Fibroblast of skin of right quadriceps (primary cell): Measurements from ENCODE around the gene IGSF21.
"Not testable (repeated sequence)": the region's sequence is repeated elsewhere in the genome, so short reads cannot be mapped to it uniquely, and the experiment has no call there.

Source experiments
- DNase-seq: peaks from one replicate; pipeline ENCODE4 v3.0.0-alpha.2; 2013

IGSF21 gene

GRCh38 chr1:18340158-18340764, 232.7 kb downstream of the IGSF21 start:
- DNase-seq, result no peak

- no peak for DNase-seq
Measured at GRCh38 chr1:18340787-18341186, 233.2 kb downstream of the IGSF21 start.

DNA sequence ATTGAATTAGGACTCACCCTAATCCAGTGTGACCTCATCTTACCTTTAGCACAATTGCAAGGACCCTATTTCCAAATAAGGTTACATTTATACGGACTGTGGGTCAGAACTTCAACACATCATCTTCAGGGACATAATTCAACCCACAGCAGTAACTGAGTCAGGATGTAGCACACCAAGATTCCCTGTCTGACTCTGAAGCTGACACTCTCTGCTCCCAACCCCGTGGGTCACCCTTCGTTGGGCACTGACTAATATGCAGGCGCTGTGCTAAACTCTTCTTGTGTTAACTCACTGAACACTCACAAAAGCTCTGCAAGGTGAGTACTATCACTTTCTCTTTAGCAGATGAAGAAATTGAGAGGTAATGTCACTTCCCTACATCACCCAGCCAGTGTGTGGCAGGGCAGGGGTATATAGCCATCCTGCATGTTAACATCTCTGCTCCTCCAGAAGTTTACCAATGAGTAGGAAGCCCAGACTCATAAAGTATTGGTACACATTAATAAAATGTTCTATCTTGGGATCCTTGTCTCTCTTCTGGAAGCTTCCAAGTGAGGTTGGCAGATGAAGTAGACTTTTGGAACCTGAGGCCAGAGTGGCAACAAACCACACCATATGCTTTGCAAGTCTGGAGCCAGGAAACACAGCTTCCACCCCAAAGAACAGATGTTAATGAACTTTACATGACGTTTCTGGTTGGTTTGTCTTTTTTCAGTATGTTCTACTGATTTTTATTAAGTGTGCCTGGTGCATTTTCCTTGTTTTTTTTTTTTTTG, 233.9 kb downstream of the IGSF21 start:
- no peak for DNase-seq

- DNase-seq, result no peak
Measured at GRCh38 chr1:18342744-18343143, 235.1 kb downstream of the IGSF21 start.

DNA sequence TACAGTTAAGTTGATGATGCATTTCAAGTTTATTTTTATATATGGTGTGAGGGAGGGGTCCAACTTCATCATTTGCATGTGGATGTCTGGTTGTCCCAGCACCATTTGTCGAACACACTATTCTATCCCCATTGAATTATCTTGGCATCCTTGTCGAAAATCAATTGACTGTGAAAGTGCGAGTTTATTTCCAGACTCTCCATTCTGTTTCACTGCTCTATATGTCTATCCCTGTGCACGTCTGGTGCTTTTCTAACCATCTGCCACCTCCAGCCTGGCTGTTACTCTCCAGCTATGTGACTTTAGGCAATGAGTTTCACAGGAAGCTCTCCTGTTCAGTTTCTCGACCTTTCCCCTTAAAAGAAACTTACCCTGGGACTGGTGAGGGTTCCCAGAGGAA, 236.0 kb downstream of the IGSF21 start:
- DNase-seq, result no peak

DNA sequence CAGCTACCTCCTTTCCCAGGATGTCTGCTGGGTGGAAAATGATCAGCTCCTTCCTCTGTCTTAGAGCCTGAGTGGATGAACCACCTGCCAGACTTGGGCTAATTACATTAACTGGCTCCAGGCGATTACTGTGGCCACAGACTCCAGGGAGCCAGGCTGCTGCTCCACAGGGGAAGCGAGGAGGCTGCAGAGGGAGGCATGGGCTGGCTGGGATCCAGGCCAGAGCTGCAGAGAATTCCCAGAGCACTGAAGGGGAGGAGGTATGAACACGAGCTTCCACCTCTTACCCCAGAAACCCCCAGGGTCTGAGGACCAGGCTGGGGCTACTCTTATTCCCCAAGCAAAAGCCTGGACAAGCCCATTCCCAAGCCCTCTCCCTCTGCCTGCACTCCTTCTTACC, 237.2 kb downstream of the IGSF21 start:
- DNase-seq, result no peak

DNA sequence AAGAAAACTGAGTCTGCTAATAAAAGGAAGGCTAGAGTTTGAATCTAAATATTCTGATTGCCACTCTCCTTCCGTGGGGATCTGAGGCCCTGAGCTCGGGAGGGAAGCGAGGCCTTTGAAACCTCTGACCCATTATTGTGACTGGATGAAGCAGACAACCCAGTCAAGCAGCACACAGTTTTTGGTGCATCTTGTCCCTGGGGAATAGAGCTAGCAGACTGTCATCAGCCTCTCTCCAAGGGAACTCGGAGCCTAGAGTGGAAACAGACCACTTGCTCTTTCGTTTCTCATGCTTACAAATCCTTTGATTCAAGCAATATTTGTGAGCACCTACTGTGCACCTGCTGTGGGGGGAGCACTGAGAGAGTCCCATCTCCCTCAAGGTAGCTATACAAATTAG, 240.0 kb downstream of the IGSF21 start:
- DNase-seq, result no peak

DNA sequence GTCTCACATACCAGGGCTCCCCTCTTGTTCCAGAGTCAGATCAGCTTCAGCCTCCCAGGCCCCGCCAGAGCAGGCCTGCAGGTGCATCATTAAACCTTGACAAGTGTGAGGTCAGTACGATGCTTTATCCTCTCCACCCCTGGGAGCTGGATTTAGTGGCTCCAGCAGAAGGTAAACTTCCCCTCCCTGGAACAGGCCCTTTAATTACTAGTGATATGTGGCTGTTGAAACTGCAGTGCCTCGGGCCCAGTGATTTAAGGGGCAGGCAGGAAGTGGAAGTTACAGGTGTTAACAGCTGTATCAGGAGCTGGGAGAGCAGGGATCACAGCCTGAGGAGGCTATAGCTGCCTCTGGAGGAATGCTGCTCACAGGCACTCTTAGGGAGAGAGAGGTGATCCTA, 240.8 kb downstream of the IGSF21 start:
- no peak for DNase-seq

DNA sequence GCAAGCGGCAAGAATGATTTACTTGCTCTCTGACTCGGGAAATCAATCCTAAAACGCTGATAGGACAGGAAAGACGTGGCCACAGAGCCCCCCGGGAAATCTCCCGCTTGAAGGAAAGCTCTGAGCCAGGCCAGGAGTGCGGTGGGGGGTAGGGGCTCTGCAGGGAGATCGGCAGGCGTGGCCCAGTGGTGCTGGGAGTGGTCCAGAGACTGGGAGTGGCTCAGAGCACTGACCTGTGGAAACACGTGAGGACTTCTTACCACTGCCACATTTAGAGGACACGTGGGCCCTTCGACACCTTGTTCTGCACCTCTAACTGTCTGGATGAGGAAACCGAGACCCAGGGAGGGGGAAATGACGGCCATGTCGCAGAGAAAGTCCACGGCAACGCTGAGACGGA, 243.1 kb downstream of the IGSF21 start:
- no peak for DNase-seq

- DNase-seq, result no peak
Measured at GRCh38 chr1:18351735-18352134, 244.1 kb downstream of the IGSF21 start.

GRCh38 chr1:18352636-18353265, 245.2 kb downstream of the IGSF21 start:
- DNase-seq, result no peak

DNA sequence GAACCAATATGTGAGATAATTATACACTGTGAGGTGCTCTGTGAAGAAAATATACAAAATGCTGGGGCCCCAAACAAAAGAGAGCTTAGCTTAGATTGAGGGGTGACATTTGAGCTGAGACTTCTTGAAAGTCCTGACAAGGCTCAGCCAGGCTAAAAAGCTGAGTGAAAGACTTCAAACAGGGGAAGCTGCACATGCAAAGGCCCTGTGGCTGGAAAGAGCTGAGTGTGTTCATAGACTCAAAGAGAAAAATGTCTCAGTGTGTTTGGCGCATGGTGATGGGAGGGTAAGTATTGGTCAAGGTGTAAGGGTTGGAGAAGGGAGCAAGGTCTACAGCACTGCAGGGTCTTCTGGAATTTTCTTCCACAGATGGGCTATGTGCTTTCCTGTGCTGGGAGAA, 245.9 kb downstream of the IGSF21 start:
- no peak for DNase-seq

GRCh38 chr1:18353992-18354391, 246.4 kb downstream of the IGSF21 start:
- DNase-seq, result no peak

GRCh38 chr1:18354612-18355011, 247.0 kb downstream of the IGSF21 start:
- no peak for DNase-seq

DNA sequence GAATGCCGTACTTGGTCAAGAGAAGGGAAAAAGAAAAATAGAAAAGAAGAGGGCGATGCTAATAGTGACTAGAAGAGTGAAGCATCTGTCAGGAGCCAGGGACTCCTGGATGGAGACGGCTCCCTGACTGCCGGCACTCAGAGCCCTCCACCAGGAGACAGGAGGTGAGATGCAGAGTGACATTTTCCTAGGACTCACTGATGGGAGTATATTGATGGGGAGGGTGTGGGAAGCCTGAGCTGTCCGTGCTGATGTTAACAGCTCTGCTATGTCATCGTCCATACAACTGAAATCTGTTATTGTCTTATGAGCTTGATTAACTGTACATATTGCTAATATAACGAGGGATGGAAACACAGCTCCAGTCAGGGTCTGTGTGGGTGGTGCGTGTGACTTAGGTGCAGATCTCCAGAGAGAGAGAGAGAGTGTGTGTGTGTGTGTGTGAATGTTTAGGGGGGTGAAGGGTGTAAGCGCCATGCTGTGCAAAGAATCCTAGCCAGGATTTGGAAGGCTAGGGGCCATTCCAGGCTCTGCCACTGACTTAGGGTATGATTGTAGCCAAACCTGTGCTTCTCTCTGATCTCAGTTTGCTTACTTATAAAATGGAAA, 250.1 kb downstream of the IGSF21 start:
- DNase-seq, result no peak

DNA sequence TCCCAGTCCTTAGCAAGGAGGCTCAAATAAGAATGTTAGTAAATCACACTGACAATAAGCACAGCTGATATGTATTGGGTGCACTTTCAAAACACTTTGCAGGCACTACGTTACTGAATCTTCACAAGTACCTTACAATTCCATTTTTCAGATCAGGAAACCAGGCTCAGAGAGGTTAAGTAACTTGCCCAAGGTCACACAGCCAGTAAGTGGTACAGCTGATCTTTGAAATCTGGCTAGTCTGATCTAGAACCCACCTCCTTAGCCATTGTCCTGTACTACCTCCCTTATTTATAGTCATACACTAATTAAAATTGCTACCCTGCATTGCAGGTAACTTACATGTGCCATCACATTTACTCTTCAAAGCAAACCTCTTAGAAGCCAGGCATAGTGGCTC, 251.0 kb downstream of the IGSF21 start:
- no peak for DNase-seq

DNA sequence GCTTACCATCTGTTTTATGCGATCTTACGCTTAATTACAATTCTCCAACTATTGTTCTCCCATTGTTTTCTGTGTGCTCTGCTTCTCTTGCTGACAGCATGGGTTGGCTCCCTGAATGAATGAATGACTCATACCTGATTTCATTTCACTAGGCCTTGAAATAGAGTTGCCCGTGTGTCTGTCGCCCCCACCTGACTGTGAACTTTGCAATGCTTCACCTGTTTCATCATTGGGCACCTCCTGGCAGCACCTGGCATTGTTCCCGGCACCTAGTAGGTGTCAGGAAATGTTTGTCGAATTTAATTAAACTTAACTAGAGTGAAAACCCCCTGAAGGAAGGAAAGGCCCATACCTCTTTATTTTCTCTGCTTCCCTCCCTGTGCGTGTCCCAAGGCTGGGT, 252.7 kb downstream of the IGSF21 start:
- DNase-seq, result no peak

GRCh38 chr1:18362150-18362549, 254.6 kb downstream of the IGSF21 start:
- no peak for DNase-seq

DNA sequence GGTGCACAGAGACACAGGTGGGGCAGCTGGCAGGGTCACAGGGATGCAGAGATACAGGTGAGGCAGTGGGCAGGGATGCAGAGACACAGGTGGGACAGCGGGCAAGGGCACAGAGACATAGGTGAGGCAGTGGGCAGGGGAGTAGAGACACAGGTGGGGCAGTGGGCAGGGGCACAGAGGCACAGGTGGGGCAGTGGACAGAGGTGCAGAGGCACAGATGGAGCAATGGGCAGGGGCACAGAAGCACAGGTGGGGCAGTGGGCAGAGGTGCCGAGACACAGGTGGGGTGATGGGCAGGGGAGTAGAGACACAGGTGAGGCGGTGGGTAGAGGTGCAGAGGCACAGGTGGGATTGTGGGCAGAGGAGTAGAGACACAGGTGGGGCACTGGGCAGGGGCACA, 255.8 kb downstream of the IGSF21 start:
- no peak for DNase-seq

DNA sequence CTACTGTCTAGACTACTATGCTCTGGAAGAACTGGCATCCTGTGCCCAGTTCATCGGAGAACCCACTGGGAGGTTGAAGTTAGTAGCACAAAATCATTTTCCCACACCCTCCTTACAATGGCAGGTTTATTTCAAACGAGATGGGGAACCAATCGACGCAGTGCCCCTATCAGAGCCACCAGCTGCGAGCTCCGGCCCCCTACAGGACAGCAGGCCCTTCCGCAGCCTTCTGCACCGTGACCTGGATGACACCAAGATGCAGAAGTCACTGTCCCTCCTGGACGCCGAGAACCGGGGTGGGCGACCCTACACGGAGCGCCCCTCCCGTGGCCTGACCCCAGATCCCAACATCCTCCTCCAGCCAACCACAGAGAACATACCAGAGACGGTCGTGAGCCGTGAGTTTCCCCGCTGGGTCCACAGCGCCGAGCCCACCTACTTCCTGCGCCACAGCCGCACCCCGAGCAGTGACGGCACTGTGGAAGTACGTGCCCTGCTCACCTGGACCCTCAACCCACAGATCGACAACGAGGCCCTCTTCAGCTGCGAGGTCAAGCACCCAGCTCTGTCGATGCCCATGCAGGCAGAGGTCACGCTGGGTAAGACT, 257.6 kb downstream of the IGSF21 start:
- no peak for DNase-seq

DNA sequence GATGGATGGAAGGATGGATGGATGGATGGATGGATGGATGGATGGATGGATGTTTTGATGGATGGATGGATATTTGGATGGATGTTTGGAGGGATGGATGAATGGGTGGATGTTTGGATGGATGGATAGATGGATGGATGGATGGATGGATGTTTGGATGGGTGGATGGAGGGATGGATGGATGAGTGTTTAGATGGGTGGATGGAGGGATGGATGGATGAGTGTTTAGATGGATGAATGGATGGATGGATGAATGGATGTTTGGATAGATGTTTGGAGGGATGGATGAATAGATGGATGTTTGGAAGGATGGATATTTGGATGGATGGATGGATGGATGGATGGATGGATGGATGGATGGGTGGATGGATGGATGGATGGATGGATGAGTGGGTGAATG, 264.9 kb downstream of the IGSF21 start:
- DNase-seq, result not testable (repeated sequence)

GRCh38 chr1:18373151-18373550, 265.6 kb downstream of the IGSF21 start:
- no peak for DNase-seq

- no peak for DNase-seq
Measured at GRCh38 chr1:18373882-18374493, 266.4 kb downstream of the IGSF21 start.
